C1 segment of cervical spinal cord (tissue), 14 donors: ENCODE results near the gene TMEM138.

Experiments used
- DNase-seq, 14 donors: peaks; one replicate each; lab custom pipeline; 2025; lab: John Stamatoyannopoulos, UW

TMEM138 gene

GRCh38 chr11:61341706-61342105 is 20.5 kb upstream of the TMEM138 start:
- no peak for DNase-seq

DNA sequence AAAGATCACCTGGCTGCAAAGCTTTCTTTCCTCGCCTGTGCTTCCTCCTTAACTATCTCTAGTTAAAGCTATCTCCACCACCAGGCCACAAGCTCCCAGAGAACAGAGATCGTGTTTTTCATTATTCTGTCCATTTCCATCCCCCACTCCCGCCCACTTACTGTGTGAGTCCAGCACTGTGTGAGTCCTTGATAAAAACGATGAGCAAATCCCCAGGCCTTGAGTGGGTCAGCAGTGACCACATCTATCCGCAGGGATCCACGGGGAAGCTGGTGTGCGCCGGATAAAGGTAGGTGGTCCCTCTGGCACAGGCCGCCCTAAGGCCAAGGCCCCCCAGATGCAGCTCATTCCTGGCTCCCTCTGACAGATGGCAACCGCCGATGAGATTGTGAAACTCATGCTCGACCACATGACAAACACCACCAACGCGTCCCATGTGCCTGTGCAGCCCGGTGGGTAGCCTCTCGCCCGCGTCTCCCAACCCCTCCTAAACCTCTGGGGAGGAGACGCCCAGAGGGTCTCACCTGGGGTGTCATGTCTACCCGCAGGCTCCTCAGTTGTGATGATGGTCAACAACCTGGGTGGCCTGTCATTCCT is 19.9 kb upstream of the TMEM138 start:
- no peak for DNase-seq

- DNase-seq, result no peak
Measured at GRCh38 chr11:61343792-61344745, 18.1 kb upstream of the TMEM138 start.

GRCh38 chr11:61345170-61345610 is 17.0 kb upstream of the TMEM138 start:
- DNase-seq, result no peak

- DNase-seq, result no peak
Measured at GRCh38 chr11:61345954-61346843, 16.0 kb upstream of the TMEM138 start.

DNA sequence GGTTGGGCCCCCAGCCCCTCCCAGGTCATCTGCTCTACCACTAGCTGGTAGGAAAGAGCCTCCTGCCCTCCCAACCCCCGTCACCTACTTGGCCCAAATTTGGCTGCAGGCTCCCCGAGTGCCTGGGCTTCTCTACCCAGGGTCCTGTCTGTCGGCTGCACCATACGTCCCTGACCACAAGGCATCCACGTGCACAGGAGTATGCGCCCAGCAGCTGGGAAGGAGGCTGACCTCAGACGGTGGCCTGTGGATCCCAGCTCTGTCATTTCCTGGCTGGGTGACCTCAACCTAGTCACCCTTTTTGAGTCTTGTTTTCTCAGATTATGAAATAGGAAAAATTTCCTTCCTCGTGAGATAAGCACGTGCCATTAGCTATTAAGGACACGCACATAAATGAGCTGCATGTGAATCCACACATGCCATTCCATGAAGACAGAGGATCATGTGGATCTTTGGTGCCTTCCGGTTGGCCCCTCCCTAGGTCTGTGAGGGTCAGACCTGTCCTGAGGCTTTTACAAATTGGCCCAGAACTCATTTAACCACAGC is 14.2 kb upstream of the TMEM138 start:
- no peak for DNase-seq

GRCh38 chr11:61349189-61349751 is 12.9 kb upstream of the TMEM138 start:
- no peak for DNase-seq

DNA sequence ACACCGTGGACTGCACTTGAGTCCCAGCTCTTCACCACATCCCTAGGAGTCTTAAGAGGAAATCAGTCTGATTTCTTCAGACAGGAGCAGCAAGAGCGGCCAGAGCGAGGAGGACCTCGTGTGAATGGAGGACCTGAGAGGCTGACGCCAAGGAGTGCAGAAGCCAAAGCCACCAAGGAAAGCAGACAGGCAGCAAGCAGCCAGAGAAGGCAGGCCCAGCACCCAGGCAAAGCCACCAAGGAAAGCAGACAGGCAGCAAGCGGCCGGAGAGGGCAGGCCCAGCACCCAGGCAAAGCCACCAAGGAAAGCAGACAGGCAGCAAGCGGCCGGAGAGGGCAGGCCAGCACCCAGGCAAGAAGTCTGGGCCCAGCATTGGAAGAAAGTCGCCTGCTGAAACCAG is 12.3 kb upstream of the TMEM138 start:
- no peak for DNase-seq

DNA sequence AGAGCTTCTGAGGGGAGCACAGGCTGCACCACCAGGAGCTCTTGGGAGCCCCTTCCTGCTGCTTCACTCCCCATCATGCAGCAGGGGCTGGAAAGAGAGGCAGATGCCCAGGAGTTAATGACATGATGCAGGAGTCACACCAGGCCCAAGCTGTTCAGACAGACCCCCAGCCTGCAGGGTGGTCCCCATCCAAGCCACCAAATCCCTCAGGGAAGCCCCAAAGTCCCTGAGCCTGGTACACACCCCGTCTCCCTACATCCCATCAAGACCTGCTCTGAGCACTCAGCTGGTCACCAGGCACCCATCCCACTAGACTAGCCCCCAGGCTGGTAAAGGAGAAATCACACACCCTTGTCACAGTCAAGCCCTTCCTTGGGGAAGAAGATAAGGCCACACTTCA is 11.8 kb upstream of the TMEM138 start:
- DNase-seq, result no peak

DNA sequence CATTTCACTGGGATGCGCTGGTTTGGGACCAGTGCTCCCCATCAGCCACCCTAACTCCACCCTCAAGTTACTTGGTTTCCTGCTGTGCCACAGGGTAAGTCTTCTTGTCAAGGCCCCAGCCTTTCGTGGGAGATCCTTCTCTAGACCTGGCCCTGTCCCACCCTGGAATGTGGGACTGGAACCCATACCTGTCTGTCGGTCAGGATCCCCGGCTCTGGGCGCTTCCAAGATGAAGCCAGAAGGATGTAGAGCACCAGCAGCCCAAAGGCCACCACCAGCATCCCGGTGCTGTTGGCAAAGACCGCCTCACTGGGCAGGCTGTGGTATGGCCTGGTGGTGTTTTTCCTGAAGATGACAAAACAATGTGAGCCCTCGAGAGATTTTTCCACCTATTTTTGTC is 11.4 kb upstream of the TMEM138 start:
- no peak for DNase-seq

DNA sequence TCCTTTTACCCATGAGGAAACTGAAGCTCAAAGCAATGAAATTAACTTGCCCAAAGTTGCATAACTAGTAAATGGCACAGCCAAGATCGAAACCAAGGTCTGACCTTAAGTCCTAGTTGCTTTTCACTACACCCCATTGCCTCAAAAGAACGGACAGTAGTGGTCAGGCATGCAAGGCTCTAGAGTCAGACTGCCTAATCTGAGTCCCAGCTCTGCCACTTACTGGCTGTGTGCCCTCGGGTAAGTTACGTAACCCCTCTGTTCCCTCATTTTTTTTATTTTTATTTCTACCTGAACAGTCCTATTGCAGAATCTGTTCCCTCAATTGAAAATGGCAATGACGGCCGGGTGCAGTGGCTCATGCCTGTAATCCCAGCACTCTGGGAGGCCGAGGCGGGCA is 10.1 kb upstream of the TMEM138 start:
- DNase-seq, result no peak

DNA sequence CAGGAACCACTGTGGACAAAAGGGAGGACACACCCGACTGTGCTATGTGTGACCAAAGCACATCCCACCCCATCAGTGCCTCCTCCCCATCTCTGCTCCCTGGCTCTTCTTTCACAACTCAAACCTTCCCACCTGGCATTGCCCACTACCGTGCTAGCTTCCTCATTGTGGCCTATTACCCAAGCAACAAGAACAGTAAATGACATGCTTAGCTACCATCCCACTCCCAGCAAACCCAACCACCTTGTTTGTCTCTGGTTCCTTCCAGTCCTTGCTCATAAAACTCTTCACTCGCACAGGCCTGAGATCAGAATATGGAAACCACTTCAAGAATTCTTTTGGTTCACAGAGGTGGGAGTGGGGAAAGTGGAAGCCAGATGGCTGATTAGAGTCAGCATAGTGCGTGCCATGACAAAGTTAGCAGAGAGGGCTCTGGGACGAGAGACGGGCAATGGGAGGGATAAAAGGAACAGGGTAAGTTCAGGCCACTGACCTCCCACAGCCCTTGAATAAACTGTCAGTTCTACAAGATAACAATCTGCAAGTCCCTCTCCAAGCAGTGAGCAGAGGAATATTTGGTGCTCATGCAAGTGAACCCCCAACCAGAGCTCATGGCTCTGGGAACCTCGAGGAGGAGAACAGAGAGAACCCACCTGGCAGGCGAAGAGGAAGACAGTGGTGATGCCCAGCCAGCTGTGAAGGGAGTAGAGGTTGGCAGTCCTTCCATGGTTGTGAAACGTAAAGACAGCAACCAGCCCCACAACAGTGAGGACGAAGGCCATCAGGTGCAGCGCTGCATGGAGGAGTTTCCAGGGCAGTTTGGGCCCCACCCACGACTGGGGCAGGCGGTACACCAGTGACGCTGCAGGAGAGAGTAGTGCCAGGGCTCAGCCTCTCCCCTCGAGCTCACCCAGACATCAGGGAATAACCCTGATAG is 8.8 kb upstream of the TMEM138 start:
- no peak for DNase-seq

DNA sequence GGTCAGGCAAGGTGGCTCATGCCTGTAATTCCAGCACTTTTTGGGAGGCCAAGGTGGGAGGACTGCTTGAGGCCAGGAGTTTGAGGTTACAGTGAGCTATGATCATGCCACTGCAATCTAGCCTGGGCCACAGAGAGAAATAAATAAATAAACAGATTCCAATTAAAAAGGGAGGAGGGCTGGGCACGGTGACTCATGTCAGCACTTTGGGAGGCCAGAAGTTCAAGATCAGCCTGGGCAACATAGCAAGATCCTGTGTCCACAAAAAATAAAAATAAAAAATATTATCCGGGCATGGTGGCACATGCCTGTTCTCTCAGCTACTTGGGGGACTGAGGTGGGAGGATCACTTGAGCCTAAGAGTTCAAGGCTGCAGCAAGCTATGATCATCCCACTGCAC is 8.0 kb upstream of the TMEM138 start:
- DNase-seq, result no peak

- DNase-seq, result no peak
Measured at GRCh38 chr11:61356706-61357105, 5.5 kb upstream of the TMEM138 start.

- peak in 2 of 14 donors; percentile 3 to 26 for DNase-seq
Measured at GRCh38 chr11:61357233-61357893, 4.8 kb upstream of the TMEM138 start.

DNA sequence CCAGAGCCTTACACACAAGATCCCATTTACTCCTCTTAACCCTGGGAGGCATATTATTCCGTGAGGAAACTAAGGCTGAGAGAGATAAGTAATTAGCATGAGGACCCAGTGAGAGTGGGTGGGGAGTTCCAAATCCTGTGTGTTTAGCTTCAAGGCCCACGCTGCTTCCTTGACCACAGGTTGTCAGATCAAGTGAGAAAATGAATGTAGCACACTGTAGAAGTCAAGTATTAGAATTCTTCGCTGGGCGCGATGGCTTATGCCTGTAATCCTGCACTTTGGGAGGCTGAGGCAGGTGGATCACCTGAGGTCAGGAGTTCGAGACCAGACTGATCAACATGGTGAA is 4.3 kb upstream of the TMEM138 start:
- no peak for DNase-seq

GRCh38 chr11:61358566-61358965 is 3.6 kb upstream of the TMEM138 start:
- no peak for DNase-seq

GRCh38 chr11:61359516-61359915 is 2.7 kb upstream of the TMEM138 start:
- no peak for DNase-seq

DNA sequence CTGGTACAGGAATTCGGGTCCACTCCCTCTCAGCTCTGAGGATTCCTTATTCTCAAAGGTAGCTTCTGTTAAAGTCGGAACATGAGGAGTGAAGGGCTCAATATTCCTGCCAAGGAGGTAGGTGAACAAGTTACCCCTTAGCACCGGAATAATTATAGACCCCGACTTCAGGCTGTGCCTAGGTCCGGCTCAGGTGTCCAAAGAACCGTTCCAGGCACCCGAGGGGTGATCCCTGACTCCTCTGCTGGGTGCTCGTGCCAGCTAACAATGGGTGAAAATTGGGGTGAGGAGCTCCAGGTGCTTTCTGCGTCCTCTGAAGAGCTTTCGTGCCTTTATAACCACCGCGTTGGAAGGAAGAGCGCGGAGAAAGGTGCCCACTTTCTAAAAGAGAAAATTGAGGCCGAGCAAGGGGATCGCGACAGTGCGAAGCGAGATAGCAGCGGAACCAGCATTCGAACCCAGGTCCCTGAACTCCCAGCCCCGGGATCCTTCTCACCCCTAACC is 885 bp upstream of the TMEM138 start:
- DNase-seq, result peak in 2 of 14 donors; percentile 33 to 56

- no peak for DNase-seq
Measured at GRCh38 chr11:61362542-61362875, 335 bp downstream of the TMEM138 start.
